Renal pelvis (tissue), 4 donors: ENCODE data around the gene ARHGAP30. TPM values are rescaled to one million over a fixed set of nuclear protein-coding genes. Genes with fewer than 3 reads are reported as not detected.

Experiments used
- DNase-seq: peaks from one replicate; pipeline ENCODE4 v3.0.0-alpha.2; 2013
- polyA plus RNA-seq, 3 donors: library from polyadenylated mRNA; unstranded; fragments of 120-200 nt; gene quantifications; one replicate each; pipeline ENCODE4 v1.2.1, GENCODE V29; 2013; ENCODE audit not compliant: insufficient read length in 3 of 3

Gene ARHGAP30
- polyA plus RNA-seq, 3 donors, result 1.9 to 2.8 (median 2.4) TPM

DNA sequence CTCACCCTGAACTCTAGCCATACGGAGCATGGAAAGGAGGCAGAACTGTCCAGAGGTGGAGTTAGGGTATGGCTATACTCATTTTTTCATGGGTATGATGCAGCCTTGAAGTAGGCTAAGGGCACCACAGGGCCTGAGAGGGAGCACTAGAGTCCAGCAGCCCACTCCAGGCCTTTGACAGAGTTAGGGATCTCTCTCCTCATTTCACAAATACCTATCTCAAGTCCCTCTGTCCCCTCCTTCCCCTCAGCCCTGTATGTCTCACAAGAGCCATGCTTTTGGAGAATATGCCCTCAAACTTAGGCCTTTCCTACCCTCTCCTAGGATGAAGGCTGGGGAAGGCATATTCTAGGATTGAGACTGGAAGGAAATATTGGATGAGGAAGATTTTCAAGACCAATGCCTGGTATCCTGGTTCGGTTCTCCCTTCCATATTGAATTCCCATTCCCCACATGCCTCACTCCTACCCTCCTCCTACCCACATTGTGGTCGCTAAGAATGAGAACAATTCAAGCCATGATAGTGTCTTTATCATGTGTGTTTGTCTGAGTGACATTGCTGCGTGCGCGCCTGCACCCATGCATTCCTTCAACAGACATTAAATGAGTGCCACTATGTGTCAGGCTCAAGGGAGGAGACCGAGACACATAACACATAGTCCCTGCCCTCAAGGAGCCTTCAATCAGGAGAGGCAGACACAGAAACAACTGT, 22.3 kb upstream of the ARHGAP30 start:
- DNase-seq, result no peak

DNA sequence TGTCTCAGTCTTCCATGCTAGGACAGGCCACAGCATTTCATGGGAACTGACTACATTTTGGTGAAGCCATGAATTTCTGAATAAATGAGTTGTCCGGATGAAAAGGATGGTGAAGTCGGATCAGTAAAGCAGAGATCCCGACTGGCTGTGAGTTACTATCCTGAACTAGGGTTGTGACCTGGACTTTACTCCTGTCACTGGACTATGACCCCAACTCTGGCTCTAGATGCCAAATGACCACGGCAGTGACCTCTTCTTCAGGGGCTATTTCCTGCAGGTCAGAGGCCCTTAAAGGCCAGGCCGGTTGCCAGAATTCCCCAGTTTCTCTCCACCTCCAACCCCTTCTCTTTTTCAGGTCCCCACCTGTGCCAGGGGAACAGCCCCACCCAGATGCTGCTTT, 21.4 kb upstream of the ARHGAP30 start:
- DNase-seq, result no peak

DNA sequence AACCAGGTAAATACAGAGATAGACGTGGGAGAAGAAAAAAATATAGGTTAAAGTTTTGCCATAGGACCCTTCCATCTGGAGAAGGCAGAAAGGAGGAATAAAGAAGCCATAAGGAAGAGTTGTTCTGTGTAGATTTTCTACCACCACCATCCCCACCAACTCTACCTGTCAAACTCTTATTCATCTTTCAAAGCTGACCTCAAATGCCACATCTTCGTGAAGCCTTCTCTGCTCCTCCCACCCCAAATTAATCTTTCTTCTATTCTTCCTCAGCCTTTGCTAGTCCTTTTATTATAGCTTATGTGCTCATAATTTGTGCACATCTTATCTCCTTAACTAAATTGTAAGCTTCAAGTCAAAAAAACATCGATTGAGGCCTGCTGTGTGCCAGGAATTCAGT, 20.9 kb upstream of the ARHGAP30 start:
- DNase-seq, result no peak

DNA sequence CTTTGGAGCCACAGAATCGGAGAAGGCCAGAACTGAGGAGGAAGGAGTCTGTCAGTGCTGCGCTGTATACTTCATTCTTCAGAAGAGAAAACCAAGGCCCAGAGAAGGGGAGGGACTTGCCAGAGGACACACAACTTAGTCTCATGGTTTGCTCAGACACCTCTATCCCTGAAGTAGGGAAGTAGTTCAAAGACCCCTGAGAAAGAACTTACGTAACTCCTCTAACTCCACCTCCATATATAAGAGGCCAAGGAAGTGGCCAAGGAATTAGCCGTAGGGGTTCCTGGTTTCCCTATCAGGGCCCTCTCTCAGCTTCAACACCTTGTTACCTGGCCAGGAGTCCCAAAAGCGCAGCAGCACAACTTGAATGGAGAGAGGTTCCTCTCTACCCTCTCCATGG, 20.2 kb upstream of the ARHGAP30 start:
- no peak for DNase-seq

DNA sequence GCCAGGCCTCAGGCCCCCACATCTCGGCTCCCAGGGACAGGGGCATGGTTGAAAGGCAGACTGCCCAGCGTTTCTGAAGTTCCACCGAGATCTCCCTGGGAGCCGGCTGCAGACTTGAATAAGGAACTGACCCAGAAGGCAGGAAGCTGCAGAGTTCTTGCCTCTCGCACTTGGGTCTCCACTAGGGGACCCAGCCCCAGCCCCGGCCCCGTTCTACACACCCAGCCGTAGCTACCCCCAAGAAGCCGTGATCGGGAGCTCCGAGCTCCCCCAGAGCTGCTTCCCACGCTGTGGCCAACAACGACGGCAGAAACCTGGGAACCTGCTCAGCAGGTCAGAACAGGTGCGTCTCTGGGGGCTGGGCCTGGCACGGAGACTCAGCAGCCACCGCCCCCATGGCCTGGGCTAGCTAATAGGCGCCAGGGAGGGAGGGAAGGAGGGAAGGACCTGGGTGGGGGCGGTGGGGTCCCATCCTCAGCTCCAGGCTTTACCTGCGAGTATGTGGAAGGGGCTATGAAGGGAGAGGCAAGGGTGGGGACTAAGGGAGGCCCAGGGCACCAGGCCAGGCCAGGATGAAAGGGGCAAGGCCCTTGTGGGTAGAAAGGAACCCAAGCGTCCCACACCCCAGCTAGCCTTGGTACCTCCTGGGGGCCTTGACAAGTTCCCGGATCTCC, 19.7 kb upstream of the ARHGAP30 start, which contains the start of gene NECTIN4:
Gene NECTIN4, minus strand, starts transcription at position 308 of the 674 bp plus-strand sequence. Its CDS starts 262 bp downstream, at position 46.
- no peak for DNase-seq

DNA sequence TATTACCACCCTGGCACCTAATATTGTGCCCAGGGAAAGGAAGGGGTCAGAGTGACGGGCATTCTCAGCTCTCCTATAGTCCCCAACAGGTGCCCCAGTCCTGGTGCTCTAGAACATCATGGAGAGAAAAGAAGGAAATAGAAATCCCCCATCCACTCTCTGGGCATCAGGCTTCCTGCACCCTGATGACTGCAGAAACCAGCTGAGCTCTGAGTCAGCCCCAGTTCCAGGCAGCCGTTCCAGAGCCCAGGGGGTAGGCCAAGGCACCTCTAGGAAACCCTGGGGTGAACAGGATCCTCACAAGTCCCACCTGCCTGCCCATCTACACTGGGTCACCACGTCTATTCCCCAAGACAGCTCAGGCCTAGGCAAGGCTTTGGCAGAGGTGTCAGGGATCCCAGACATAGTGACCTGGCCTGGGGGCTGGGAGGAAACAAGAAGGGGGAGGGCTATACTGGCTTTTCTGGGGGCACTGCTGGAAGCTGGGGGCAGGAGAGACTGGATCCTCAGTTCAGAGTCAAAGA, 19.0 kb upstream of the ARHGAP30 start:
- DNase-seq, result no peak

DNA sequence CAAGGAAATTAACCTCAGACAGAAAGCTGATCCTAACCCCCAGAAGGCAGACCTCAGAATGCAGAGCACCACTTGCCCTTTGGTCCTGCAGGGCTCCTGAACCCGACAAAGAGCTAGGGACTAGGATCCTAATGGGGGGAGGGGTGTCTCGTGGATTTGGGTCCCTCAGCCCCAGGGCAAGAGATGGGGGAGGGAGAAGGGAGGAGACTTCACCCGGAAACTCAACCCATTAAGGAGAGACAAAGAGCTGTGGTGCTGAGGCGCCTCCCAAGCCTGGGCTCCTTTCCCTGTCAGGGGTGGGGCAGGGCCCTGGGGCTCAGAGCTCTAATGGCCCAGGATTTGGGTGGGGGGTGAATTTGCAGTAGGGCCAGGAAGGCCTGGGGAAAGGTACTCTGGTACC, 16.8 kb upstream of the ARHGAP30 start:
- no peak for DNase-seq

DNA sequence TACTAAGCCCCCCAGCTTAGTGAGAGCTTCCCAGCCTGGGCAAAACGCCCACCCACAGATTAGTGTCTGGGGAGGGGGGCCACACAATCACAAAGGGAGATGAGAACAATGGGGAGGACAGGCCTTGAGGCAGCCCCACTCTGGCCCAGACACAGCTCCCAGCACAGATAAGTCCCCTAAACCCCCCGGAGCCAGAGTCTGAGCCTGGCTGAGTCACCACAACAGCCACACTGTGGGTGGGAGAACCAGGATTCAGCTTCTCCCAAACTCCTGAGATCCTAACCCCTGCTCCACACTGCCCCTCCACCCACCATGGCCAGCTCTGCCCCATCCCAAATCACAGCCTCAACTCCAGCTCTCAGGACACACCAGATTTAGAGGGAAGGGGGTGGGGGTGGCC, 15.5 kb upstream of the ARHGAP30 start:
- DNase-seq, result no peak

DNA sequence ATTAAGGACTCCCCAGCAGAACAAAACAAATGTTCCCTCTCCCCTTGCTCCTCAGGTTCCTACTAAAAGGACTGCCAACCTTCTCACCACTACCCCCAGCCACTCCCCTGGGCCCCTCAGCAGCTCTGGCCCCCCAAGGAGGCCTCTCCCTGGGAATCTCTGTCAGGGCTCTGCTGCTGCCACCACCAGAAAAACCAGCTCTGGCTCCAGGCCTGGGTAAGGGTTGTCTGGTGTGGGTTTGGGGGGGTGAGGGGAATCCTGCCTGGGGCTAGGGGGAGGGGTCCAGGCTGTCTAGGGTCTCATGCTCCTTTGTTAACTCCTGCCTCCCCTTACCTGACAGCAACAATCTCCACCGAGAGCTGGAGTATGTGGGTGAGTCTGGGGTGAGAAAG, 14.9 kb upstream of the ARHGAP30 start:
- no peak for DNase-seq

DNA sequence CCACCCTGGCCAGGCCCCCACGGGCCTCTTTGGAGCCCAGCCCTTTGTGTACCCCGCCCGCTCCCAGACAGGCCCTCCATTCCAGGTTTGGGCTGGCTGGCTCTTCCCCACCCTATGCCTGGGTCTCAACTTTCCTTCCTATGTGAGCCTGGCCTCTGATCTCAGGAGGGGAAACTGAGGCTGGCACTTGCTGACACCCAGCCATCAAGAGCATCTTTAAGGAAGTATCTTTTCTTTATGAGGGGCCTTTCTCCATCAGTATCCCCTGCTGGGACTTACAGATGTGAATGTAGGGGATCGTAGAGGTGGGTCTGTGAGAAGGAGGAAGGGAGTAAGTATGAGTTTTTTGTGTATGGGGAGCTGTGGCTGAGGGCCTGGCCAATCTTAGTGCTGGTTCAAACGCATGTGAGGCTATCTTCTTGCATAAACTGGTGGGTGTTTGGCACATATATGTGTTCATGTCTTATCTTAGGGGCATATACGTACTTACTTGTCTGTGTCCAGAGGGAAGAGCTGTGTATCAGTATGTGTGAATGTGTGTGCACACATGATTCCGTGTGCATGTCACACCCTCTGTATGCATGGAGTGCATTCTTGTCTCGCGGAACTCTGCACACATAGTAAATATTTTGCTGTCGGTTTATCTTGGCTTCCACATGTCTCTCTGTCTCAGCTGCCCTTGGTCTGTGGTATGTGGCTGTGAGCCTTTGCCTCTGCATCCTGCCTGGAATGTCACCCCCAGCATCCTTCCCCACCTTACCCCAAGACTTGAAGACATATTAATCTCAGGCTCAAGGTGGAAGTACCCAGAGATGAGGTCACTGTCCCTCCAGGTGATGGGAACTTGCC, 14.3 kb upstream of the ARHGAP30 start:
- DNase-seq, result no peak

DNA sequence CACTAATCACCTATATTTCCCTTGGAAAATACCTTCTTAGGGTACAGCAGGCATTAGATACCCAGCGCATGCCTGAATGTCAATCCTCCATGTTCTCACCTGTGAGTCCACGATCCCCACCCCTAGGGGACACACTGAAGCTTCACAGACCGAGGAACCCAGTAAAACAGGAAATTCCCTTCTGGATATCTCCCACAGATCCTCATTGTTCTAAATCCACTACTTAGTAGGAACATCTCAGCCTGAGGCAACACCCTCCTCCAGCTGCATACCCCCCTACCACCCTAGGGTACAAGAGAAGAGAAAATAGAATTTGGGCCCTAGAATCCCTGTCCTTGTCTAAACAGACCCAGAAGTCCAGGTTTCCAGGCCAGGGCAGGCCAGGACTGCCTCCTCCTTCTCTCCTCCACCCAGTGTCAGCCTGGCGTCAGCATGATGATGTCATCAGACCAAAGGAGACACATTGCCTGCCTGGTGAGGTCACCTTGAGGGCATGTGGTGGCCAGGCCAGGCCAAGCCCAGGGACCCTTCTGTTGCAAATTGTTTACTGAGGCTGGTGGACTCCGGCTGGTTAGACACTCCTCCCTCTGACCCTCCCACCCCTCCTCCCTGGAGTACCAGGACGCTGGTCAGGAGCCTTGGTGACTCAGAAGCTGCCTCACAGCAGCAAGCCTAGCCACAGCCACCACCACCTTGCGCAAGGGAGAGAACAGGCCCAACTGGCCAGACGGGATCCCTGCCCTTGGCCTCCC, 13.5 kb upstream of the ARHGAP30 start:
- no peak for DNase-seq

DNA sequence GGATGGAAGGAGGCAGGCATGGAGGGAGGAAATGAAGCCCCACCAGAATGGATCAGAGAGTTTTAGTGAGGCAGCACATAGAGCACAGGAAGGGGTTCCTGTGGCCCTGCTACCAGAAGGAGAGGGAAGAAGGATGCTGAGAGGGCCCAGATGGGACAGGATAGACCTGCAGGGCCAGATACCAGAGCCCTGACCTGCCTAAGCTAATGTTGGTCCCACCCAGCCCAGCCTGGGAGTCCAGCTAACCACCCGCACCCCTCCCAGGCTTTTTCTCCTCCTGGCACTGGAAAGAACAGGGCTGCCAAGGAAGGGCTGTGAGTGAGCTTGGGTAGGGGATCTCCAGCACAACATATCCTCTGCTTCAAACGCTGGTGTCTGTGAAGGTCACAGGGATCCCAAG, 12.8 kb upstream of the ARHGAP30 start:
- DNase-seq, result no peak

DNA sequence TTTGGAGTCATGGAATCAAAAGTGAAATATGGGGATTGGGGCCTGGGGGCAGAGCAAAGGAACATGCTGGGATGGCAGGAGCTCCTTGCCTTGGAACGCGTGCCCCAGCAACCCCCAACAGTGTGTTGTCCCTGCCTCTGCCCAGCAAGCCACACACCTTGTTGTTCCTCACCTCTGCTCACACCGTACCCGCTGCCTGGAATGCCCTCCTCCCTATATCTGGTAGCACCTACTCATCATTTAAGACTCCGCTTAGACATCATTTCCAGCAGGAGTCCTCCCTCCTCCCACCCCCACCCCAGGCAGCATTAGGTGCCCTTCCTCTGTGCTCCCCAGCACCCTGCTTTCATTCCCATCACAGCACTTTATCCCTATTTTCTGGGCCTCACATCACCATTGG, 11.8 kb upstream of the ARHGAP30 start:
- DNase-seq, result no peak

DNA sequence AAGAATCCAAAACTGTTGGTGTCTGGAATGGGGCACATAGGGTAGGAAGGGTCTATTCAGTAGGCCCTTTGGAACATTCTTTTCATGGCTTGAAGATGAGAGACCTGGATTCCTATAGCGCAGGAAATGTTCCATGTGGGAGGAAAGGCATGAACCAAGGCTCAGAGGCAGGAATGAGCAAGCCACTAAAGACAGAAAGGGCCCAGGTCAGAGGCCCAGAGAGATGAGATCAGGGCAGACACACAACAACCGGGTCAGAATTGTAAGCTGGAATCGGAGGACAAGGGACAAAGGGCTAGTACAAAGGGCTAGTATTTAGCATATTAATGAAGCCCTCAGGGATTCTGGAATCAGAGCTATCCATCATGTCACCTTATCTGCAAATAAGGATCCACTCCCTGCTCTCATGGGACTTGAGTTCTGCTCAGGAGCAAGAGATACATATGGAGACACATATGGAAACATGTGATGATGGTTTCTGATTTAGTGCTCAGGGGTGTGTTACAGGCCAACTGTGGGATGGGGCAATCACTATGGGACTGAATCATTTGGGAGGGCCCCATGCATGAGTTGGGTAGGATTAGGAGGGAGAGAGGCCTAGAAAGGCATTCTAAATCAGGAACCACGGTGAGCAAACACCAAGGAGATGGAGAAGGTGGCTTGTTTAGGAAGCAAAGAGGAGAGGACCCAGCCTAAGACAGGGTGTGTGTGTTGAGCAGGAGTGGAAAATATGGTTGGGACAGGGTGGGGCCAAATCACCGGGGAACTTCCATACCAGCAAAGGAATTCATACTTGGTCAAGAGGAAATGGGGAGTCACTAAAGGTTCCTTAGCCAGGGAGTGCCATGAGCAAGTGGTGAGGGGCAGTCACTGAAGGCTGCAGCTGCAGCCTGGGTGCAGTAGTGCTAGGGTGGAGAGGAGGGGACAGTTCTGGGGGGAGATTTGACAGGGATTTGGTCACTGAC, 11.0 kb upstream of the ARHGAP30 start:
- no peak for DNase-seq

DNA sequence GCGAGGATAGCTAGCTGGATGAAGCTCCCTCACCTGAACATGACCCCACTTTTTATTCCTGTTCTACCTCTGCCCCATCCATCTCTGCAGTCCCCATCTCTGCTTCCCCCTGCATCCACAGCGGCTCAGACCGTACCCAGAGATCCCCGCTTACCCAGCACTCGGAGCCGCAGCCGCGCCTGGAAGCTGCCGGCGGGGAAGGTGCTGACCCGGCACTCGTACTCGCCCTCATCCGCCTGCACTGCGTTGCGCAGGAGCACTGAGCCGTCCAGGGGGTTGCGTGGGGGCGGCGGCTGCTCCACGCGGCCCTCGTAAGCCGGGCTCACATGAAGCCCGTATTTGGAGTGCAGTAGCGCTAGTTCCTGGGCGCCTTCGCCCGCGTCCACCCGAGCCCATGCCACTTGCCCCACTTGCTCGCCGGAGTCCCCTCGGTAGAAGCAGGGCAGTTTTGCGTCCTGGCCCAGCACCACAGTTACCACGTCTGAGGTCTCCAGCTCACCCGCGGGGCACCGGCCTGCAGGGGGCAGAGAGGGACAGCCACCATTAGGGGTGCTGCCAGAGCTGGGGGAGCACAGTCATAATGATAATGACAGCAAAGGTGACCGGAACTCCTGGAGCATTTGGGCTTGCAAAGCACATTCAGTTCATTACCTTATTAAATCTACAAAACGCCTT, 9.9 kb upstream of the ARHGAP30 start:
- no peak for DNase-seq

DNA sequence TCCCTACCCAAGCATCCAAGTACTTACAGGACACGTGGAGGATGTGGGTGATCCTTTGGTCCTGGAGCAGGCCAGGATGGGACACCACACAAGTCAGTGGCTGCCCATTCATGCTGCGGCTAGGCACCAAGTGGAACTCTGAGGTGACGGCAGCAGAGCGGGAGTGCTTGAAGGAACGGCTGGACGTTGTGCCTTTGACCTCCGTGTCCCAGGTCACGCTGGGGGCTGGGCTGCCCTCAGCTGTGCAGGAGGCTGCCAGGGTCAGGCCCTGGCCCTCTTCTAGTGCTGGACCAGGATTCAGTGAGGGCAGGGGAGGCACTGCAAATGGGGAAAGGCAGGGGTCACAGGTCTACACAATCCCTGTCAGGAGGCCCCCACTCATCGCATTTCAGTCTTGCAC, 7.7 kb upstream of the ARHGAP30 start:
- no peak for DNase-seq

DNA sequence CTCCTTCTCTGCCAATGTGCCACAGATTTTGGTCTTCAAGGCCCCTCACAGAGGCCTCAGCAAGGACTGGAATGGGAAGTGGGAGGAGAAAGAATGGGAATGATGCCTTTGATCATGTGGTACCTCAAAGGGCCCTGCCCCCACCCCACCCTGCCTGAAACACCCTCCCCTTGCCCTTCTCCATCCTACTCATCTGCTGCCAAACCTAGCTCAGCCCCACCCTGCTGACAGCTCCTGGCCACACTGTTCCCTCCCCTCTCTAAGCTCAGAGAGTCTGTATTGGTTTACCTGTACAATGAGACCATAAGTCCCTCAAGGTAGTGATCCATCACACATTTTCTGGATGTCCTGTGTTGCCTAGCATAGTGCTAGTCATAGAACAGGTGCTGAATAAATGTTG, 6.7 kb upstream of the ARHGAP30 start:
- no peak for DNase-seq

DNA sequence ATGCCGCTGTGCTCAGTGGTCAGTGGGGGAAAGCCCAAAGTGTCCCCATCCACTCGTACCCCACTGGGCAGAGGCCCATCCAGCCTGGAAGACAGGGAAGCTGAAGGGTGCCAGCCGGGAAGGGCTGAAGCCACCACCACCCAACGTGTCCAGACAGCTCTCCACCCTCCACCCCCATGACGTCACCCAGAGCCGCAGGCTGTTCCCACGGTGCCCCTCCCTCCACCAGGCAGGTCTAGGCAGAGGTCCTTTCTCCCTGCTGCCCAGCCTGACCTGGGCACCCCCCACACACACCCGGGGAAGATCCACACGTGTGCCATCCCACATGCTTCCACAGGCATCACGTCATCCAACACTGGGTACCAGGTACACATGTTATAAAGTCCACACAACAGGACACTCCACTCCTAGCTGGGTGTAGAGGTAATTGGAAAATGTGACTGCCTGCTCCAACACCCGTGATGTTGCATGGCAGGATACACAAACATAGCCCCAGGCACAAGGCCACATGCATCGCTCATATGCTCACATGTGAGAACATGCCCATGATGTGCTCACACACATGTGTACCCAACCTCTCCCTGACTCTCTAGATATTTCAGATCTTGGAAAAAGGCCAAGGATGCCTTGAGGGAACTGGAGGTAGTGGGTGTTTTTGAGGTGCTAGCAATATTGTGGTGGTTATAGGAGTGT, 5.1 kb upstream of the ARHGAP30 start:
- DNase-seq, result no peak

DNA sequence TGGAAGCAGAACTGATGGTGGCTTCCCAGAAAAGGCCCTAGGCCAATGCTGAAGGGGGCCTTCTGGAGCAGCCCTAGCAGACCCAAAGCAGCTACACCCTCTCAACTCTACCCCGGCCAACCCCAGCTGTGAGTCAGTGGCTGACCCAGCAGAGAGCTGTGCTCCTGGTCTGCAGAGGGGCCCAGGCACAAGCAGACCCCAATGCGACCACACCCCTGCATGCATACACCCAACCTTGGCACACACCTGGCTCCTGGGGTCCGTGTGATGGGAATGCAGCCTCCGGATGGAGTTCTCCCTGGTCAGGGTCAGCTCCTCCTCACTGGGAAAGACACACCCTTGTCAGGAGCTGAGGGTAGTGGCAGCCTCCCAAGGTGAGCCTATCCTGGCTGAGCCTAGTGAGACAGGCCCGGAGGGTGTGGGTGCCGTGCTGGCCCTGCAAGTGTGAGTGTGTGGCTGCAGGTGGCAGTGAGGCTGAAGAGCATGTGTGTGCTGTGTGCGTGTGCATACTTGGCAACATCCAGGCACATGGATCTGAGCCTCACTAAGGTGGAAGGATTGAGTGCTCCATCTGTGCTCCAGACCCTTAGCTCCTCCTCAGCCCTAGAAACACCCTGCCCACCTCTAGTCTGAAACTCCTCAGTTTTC, 3.9 kb upstream of the ARHGAP30 start:
- no peak for DNase-seq
